A549 (cell line): ENCODE data around the gene DTWD1. TPM values are rescaled to one million over a fixed set of nuclear protein-coding genes. Genes with fewer than 3 reads are reported as not detected.

Experiments
- ATAC-seq, 2 experiments: fragments of 200-7000 bp in 1 of 2; fragments of >200 bp in 1 of 2; cut with Nextera tagmentation in 1 of 2; cut with Tn5 transposase in 1 of 2; 3 replicates each; pipeline versions ENCODE4 v1.8.0 to v1.9.1; 2018 to 2020; ENCODE audit warnings: mild to moderate bottlenecking in 1 of 2, moderate library complexity in 1 of 2
- CTCF ChIA-PET: fragments of 300-600 bp; sonication (Branson Sonifier 250); formaldehyde crosslinking; extraction: SDS; loops from one replicate; lab custom pipeline; 2021; ENCODE audit warnings: antibody characterized with exemption, inconsistent platforms; lab: Yijun Ruan, JAX
- POLR2A ChIA-PET: fragments of 350-600 bp; formaldehyde crosslinking; extraction: SDS; loops from one replicate; lab custom pipeline; 2021; ENCODE audit warnings: antibody characterized with exemption, inconsistent platforms; lab: Yijun Ruan, JAX
- DNase-seq, 2 experiments: peaks; one replicate each; pipeline versions ENCODE4 v3.0.0 to v3.0.0-alpha.2; 2011 to 2016; ENCODE audit warnings: low read depth in 1 of 2, low spot score in 1 of 2
- FAIRE-seq: peaks from 2 replicates; lab custom pipeline; 2011; peaks lifted over from hg19 to GRCh38; lab: Jason Lieb, UNC
- H3K27ac ChIP-seq, 2 experiments: fragments of >200 bp; sonication (Bioruptor Twin); formaldehyde crosslinking; 3 replicates each; pipeline ENCODE4 v1.5.1; 2016 to 2017
- H3K4me1 ChIP-seq: fragments of >200 bp; sonication (Bioruptor Twin); formaldehyde crosslinking; 3 replicates; pipeline ENCODE4 v1.6.1; 2016
- H3K4me2 ChIP-seq: fragments of >200 bp; sonication (Bioruptor Twin); formaldehyde crosslinking; 3 replicates; pipeline ENCODE4 v1.6.1; 2016
- H3K4me3 ChIP-seq: fragments of >200 bp; sonication (Bioruptor Twin); formaldehyde crosslinking; 3 replicates; pipeline ENCODE4 v1.5.1; 2016
- H3K9me3 ChIP-seq: fragments of >200 bp; sonication (Bioruptor Twin); formaldehyde crosslinking; 3 replicates; pipeline ENCODE4 v1.6.1; 2016
- CBX8 ChIP-seq: fragments of 200-600 bp; sonication (generic); IDR thresholded peaks from 2 replicates; pipeline ENCODE4 v1.6.1; 2016
- CEBPB ChIP-seq, 2 experiments: fragments of >200 bp in 1 of 2; sonication (Bioruptor Twin) in 1 of 2; formaldehyde crosslinking in 1 of 2; IDR thresholded peaks; 2 replicates each; pipeline ENCODE4 v1.6.1; 2012 to 2016
- CHD2 ChIP-seq: fragments of 150-350 bp; IDR thresholded peaks from 2 replicates; pipeline ENCODE4 v1.6.1; 2014; ENCODE audit warnings: low read length; ENCODE audit not compliant: partially characterized antibody
- CTCF ChIP-seq: fragments of >200 bp; sonication (Bioruptor Twin); formaldehyde crosslinking; IDR thresholded peaks from 3 replicates; pipeline ENCODE4 v1.5.1; 2016
- EHF ChIP-seq: fragments of 250-450 bp; sonication (Bioruptor Pico); IDR thresholded peaks from 2 replicates; pipeline ENCODE4 v1.5.0; 2020; ENCODE audit warnings: mild to moderate bottlenecking
- FOXS1 ChIP-seq: fragments of 250-450 bp; sonication (Bioruptor Pico); IDR thresholded peaks from 2 replicates; pipeline ENCODE4 v1.5.0; 2020; ENCODE audit warnings: mild to moderate bottlenecking, moderate library complexity
- HES2 ChIP-seq: fragments of >200 bp; sonication (Bioruptor Twin); formaldehyde crosslinking; IDR thresholded peaks from 2 replicates; pipeline ENCODE4 v1.6.1; 2016
- HMGXB4 ChIP-seq: fragments of 250-450 bp; sonication (Bioruptor Pico); IDR thresholded peaks from 2 replicates; pipeline ENCODE4 v1.5.0; 2021; ENCODE audit warnings: mild to moderate bottlenecking, moderate library complexity, borderline replicate concordance
- HOXB13 ChIP-seq: fragments of 250-450 bp; sonication (Bioruptor Pico); IDR thresholded peaks from 2 replicates; pipeline ENCODE4 v1.5.0; 2020; ENCODE audit warnings: low read depth, mild to moderate bottlenecking, moderate library complexity
- JUN ChIP-seq, 2 experiments: fragments of >200 bp; sonication (Bioruptor Twin); formaldehyde crosslinking; IDR thresholded peaks; 2 replicates in 1 of 2; 3 replicates in 1 of 2; pipeline ENCODE4 v1.6.1; 2016 to 2017
- KDM1A ChIP-seq: fragments of 200-600 bp; sonication (generic); IDR thresholded peaks from 2 replicates; pipeline ENCODE4 v1.6.1; 2016; ENCODE audit warnings: low read depth, mild to moderate bottlenecking
- KDM5A ChIP-seq: fragments of 200-600 bp; sonication (generic); IDR thresholded peaks from 2 replicates; pipeline ENCODE4 v1.6.1; 2016; ENCODE audit warnings: antibody characterized with exemption, mild to moderate bottlenecking
- NFE2L2 ChIP-seq: fragments of 150-350 bp; conservative IDR thresholded peaks from 2 replicates; pipeline ENCODE4 v1.6.1; 2014; ENCODE audit warnings: low read length
- POLR2A ChIP-seq: IDR thresholded peaks from 2 replicates; pipeline ENCODE4 v1.6.1; 2012; ENCODE audit warnings: mild to moderate bottlenecking, low read length
- POLR2AphosphoS2 ChIP-seq: conservative IDR thresholded peaks from 2 replicates; pipeline ENCODE4 v1.6.1; 2012; ENCODE audit warnings: low read length, improper control_type of control experiment, inconsistent platforms
- RFX5 ChIP-seq: fragments of 450-650 bp; IDR thresholded peaks from 2 replicates; pipeline ENCODE4 v1.7.1; 2014; ENCODE audit warnings: antibody characterized with exemption, mild to moderate bottlenecking, moderate library complexity
- TP53 ChIP-seq: fragments of 250-450 bp; sonication (Bioruptor Pico); IDR thresholded peaks from 2 replicates; pipeline ENCODE4 v1.5.0; 2021; ENCODE audit warnings: mild to moderate bottlenecking, moderate library complexity
- ZC3H11A ChIP-seq: fragments of 450-650 bp; IDR thresholded peaks from 2 replicates; pipeline ENCODE4 v1.6.1; 2014; ENCODE audit warnings: antibody characterized with exemption, mild to moderate bottlenecking
- WGBS: methylation state at CpG from one replicate; pipeline ENCODE4 v1.1.6; 2017; ENCODE audit errors: missing lambda C conversion rate; 5-methylcytosine and 5-hydroxymethylcytosine counted together
- polyA plus RNA-seq, 4 experiments: library from polyadenylated mRNA; depleted of rRNA in 3 of 4; stranded (reverse); fragments of >200 nt; fragmentation: RNase III in 1 of 4; extraction: RNeasy Plus Mini Kit Qiagen cat#74134 plus additional on column Dnase treatment in 1 of 4; gene quantifications; 2 replicates in 3 of 4; 3 replicates in 1 of 4; pipeline ENCODE4 v1.2.3, GENCODE V29; 2011 to 2017
- TF ChIP-seq, protein P1 (sequence below): fragments of 450-650 bp; IDR thresholded peaks from 2 replicates; pipeline ENCODE4 v1.6.1; 2014; ENCODE audit warnings: antibody characterized with exemption
- TF ChIP-seq, protein P2 (sequence below): fragments of 150-350 bp; IDR thresholded peaks from 2 replicates; pipeline ENCODE4 v1.6.1; 2014; ENCODE audit warnings: low read depth, mild to moderate bottlenecking, low read length

The DTWD1 gene
- polyA plus RNA-seq, 2 of the 4 experiments (the other 2 are of a cell fraction): 17.3 to 24.3 TPM

DNA sequence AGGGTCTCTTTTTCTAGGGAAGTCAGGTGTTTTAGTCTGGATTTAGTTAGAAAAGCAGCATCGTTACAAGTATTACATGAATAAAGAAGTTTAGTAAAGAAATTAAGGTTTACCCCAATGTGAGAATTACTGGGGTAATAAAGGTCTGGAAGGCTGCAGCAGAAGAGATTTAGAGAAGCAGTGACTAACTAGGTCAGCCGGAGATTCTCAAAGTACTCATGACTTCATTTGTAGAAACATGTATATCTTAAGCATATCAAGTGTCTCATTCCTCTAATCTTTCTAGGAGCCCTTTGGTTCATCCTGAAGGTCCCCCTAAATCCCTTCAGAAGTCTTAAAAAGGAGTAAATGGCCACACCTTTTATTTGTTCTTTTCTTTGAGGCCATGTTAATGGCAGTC is 26.0 kb downstream of the DTWD1 start:
- no peak for FAIRE-seq
- Histone ChIP-seq H3K9me3 (no peaks in the 10 kb centered on the region; the same call in 2 of the 3 replicates), H3K4me1 (no peaks in the 10 kb centered on the region), H3K4me2 (no peak overlapping the region), H3K27ac (no peak overlapping the region), H3K4me3 (no peak overlapping the region)
- no peak for DNase-seq
- ATAC-seq: no peak
- no peak for TF ChIP-seq FOXS1
- no peak for TF ChIP-seq CHD2
- no peak for TF ChIP-seq HES2
- no peak for TF ChIP-seq ZC3H11A
- TF ChIP-seq, protein P1, sequence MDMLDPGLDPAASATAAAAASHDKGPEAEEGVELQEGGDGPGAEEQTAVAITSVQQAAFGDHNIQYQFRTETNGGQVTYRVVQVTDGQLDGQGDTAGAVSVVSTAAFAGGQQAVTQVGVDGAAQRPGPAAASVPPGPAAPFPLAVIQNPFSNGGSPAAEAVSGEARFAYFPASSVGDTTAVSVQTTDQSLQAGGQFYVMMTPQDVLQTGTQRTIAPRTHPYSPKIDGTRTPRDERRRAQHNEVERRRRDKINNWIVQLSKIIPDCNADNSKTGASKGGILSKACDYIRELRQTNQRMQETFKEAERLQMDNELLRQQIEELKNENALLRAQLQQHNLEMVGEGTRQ: no peak
- no peak for TF ChIP-seq TP53 (CRISPR knock-in tag)
- CTCF ChIA-PET: no interaction called here
- 86% methylated on average over 2 of the region's 2 CpGs for WGBS
- POLR2A ChIA-PET: no interaction called here

GRCh38 chr15:49649987-49650386 is 29.1 kb downstream of the DTWD1 start:
- 92% methylated on average over 1 of the region's 1 CpG for WGBS
- ChIA-PET POLR2A (no interaction called here), CTCF (no interaction called here)
- no peak overlapping the region for H3K4me2 ChIP-seq
- peaks cover 14% of the 10 kb centered on the region for H3K9me3 ChIP-seq
- no peaks in the 10 kb centered on the region for H3K4me1 ChIP-seq
- DNase-seq: no peak
- H3K4me3 ChIP-seq: no peak overlapping the region
- TF ChIP-seq POLR2AphosphoS2 (no peak), EHF (no peak), HOXB13 (CRISPR knock-in tag) (no peak)
- TF ChIP-seq, protein P2, sequence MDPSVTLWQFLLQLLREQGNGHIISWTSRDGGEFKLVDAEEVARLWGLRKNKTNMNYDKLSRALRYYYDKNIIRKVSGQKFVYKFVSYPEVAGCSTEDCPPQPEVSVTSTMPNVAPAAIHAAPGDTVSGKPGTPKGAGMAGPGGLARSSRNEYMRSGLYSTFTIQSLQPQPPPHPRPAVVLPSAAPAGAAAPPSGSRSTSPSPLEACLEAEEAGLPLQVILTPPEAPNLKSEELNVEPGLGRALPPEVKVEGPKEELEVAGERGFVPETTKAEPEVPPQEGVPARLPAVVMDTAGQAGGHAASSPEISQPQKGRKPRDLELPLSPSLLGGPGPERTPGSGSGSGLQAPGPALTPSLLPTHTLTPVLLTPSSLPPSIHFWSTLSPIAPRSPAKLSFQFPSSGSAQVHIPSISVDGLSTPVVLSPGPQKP: no peak
- TF ChIP-seq, all 56 proteins: peak for 0
- no peak overlapping the region for H3K27ac ChIP-seq
- ATAC-seq: no peak
- FAIRE-seq: no peak

GRCh38 chr15:49650676-49651075 is 29.8 kb downstream of the DTWD1 start:
- WGBS: 17% methylated on average over 2 of the region's 2 CpGs

More at GRCh38 chr15:49650676-49651075, 29.8 kb downstream of the DTWD1 start:
- no peaks in the 10 kb centered on the region for H3K4me1 ChIP-seq
- TF ChIP-seq KDM1A (no peak), CTCF (no peak), RFX5 (no peak), JUN (IDR thresholded peaks at IDR 0.05) (no peak), POLR2AphosphoS2 (no peak), CBX8 (no peak), NFE2L2 (no peak), KDM5A (no peak), HMGXB4 (no peak), POLR2A (no peak), CEBPB (IDR thresholded peaks at IDR 0.05) (no peak), EHF (no peak), FOXS1 (no peak)
- TF ChIP-seq, all 56 proteins: peak for 0
- no peak for ATAC-seq
- peaks cover 14% of the 10 kb centered on the region for H3K9me3 ChIP-seq
- ChIA-PET CTCF (no interaction called here), POLR2A (no interaction called here)
- H3K27ac ChIP-seq: no peak overlapping the region
- FAIRE-seq: no peak
- no peak overlapping the region for H3K4me2 ChIP-seq
- no peak overlapping the region for H3K4me3 ChIP-seq
- no peak for DNase-seq
